ENCODE results near the gene SLC16A3.

SLC16A3 gene

DNA sequence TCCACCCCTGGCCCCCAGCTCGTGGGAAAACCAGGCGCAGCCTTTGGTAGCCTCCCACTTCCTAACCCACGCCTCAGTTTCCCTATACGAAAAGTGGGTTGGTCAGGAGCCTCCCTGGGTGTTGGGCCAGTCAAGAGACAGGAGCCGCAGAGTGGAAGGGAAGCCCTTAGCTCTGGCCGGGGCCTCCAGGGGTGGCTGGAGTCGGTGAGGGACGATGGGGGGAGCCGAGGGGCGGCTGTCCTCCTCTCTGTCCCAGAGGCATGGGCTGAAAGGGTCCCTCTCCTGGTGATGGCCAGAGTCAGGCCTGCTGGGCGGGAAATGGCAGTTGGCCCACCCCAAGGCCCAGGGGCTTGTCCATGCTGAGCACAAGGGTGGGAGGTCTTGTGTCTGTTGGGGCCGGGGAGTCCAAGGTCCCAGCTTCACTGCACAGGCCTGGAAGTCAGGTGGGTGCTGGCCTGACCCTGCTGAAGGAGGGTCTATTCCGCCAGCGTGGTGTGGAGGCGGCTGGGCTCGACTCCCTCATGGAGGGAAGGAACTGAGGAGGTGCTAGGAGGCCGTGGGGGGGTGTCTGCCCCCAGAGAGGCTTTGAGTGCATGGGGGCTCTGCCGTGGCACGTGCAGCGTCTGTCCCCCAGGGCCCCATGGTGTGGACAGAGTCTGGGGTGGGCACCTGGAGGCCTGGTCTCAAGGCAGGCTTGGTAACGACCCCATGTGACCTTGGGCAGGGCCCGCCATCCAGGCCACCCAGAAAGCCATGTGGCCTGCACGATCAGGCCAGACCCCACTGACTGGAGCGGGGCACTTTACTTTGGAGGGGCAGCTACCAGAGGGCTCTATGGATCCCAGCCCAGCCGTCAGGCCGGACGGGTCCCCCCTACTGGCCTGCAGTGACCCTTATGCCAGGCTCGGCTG is 1.1 kb downstream of the SLC16A3 start:
- no peak for DNase-seq (ENCODE audit: low read depth)
- TF ChIP-seq, protein P1, sequence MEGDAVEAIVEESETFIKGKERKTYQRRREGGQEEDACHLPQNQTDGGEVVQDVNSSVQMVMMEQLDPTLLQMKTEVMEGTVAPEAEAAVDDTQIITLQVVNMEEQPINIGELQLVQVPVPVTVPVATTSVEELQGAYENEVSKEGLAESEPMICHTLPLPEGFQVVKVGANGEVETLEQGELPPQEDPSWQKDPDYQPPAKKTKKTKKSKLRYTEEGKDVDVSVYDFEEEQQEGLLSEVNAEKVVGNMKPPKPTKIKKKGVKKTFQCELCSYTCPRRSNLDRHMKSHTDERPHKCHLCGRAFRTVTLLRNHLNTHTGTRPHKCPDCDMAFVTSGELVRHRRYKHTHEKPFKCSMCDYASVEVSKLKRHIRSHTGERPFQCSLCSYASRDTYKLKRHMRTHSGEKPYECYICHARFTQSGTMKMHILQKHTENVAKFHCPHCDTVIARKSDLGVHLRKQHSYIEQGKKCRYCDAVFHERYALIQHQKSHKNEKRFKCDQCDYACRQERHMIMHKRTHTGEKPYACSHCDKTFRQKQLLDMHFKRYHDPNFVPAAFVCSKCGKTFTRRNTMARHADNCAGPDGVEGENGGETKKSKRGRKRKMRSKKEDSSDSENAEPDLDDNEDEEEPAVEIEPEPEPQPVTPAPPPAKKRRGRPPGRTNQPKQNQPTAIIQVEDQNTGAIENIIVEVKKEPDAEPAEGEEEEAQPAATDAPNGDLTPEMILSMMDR (conservative IDR thresholded peaks at IDR 0.05; ENCODE audit: control insufficient read depth, insufficient read depth, low read depth, low read length): no peak
- peak overlapping the region; percentile 85 for H3K4me3 ChIP-seq (ENCODE audit: control insufficient read depth, low read depth, low read length)

DNA sequence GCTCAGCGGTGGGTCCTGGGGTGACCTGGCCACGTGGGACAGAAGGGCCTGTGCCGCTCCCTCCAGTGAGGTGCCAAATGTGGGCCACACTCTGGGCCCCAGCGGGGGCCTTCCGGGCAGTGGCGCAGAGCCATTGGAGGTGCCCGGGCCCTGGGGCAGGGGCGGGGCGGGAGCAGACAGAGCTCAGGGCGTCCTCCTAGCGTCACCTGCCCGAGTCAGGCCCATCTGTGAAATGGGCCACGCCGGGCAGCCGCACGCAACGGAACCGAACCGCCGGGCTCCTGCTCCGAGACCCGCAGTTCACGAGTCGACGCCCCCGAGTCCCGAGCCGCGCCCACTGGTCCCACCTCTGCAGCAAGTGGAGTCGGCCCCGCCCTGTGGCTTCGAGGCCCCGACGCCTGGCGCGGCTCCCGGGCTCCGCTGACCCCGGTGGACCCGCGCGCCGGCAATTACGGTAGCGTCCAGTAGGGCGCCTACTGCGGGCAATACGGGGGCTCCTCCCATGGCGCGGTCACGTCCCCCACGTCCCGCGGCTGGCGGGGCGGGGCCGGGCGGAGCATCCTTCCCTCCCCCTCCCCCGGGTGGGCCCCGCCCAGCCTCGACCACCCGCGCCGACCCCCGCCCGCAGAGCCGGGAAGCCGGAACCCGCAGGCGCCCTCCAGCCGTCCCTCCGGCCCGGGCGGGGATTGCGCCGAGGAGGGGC is 1.9 kb downstream of the SLC16A3 start:
- H3K4me3 ChIP-seq (ENCODE audit: control insufficient read depth, low read depth, low read length): peak overlapping the region; percentile 85
- DNase-seq (ENCODE audit: low read depth): peak; percentile 84
- TF ChIP-seq, protein P1 (conservative IDR thresholded peaks at IDR 0.05; ENCODE audit: control insufficient read depth, insufficient read depth, low read depth, low read length): no peak

DNA sequence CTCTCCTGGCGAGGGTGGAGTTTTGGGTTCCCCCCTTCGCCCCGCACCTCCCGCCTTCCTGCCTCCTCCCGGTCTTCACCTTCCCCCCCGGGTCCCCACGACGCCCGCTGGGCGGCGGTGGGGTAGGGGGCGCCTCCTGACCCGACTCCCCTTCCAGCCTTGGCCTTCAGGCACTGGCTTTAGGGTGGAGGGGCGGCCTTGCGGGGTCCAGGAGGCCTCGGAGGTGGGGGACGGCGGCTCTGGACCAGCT is 2.4 kb downstream of the SLC16A3 start:
- peak overlapping the region; percentile 63 for H3K4me3 ChIP-seq (ENCODE audit: control insufficient read depth, low read depth, low read length)

DNA sequence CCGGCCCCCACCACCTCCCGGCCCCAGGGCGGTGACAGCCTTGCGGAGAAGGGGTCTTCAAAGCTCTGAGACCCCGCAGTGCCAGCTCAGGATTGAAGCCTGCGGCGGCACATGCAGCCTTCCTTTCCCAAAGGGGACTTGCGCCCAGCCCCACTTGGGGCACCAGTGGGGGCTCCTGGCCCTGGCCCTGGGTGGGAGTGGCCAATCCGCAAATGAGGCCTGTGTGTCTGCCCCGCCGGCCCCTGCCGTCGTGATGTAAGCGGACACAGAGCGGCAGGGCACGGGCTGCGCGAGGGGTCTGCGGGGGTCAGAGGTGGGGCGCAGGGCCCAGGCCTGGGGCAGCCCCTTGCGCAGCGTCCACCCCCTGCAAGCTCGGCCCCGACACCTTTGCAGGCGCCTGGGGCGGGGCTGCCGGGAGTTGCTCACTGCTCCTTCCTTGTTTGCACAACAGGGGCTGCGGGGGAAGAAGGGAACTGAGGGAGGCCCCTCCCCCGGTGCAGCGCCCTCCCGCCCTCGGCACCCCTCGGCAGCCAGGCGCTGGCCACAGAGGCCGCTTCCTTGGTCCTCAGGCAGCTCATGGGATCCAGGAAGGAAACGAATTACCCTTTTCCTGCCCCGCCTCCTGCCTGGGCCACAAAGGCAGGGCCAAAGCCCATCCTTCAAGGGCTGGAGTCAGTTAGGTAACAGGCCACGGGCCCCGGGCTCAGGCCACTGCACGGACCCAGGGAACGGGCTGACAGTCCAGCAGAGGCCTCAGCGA is 2.9 kb downstream of the SLC16A3 start:
- TF ChIP-seq, protein P1 (conservative IDR thresholded peaks at IDR 0.05; ENCODE audit: control insufficient read depth, insufficient read depth, low read depth, low read length): no peak
- peak overlapping the region; percentile 63 for H3K4me3 ChIP-seq (ENCODE audit: control insufficient read depth, low read depth, low read length)
- DNase-seq (ENCODE audit: low read depth): peak; percentile 82

More for the DNA sequence above, 2.4 kb downstream of the SLC16A3 start:
- no peak for DNase-seq (ENCODE audit: low read depth)
- TF ChIP-seq, protein P1 (conservative IDR thresholded peaks at IDR 0.05; ENCODE audit: control insufficient read depth, insufficient read depth, low read depth, low read length): no peak

DNA sequence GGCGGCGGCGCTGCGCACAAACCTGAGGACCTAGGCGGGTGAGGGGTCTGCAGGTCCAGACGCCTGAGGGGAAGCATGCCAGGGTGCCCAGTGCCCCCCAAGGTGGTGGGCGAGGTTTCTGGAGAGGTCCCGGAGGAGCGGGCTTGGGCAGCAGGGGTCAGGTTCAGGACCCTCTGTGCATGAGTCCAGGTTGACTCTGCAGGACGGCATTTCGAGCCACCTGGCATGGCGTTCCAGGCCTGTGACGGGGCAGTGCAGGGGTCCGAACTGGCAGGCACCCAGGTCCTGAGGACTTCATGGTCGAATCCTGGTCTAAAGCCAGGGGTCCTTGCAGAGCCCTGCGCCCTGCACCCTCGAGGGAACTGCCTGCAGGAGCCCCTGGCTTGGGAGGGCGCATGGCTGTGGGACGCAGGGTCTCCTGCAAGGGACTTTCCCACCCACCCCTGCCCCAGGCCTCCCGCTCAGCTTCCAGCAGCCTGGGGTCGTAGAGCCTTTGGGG is 3.5 kb downstream of the SLC16A3 start:
- peak overlapping the region; percentile 63 for H3K4me3 ChIP-seq (ENCODE audit: control insufficient read depth, low read depth, low read length)
- TF ChIP-seq, protein P1 (conservative IDR thresholded peaks at IDR 0.05; ENCODE audit: control insufficient read depth, insufficient read depth, low read depth, low read length): no peak
- no peak for DNase-seq (ENCODE audit: low read depth)

Data from fibroblast of mammary gland (primary cell).